CD4-positive, alpha-beta T cell treated with Interleukin-21 for 1 hour (primary cell): ENCODE measurements around the gene PPP2R5C.

Source experiments
- DNase-seq: peaks from one replicate; pipeline ENCODE4 v3.0.0-alpha.2; 2020

PPP2R5C gene

GRCh38 chr14:101755591-101756324, 5.8 kb upstream of the PPP2R5C start:
- DNase-seq, result no peak

DNA sequence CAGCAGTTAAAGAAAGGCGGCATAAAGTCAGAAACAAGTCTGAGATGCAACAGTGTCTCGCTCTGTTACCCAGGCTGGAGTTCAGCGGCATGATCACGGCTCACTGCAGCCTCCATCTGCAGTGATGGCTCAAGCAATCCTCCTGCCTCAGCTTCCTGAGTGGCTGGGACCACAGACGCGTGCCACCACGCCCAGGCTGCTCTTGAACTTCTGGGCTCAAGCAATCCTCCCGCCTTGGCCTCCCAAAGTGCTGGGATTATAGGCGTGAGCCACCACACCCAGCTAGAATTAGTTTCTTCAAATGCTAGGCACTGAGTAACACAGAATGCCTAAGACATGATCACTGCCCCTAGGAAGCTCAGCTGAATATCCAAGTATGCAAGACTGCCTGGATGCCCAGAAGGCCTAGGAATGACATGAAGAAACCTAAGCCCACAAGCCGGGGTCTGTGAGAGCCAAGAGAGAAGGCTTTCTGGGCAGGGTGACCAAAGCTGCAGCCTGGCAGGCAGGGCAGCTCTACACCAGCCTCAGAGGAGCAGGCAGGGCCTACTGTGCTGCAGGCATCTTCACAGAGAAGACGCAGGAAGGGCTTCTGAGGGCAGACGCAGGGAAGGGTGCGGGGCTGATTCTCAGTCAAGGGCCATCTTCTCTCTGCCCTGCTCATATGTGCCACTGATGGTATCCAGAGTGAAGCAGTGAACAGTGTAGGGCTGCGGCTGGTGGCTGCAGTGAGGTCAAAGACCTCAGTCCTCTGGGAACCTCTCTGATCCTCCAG, 4.3 kb upstream of the PPP2R5C start:
- DNase-seq, result no peak

DNA sequence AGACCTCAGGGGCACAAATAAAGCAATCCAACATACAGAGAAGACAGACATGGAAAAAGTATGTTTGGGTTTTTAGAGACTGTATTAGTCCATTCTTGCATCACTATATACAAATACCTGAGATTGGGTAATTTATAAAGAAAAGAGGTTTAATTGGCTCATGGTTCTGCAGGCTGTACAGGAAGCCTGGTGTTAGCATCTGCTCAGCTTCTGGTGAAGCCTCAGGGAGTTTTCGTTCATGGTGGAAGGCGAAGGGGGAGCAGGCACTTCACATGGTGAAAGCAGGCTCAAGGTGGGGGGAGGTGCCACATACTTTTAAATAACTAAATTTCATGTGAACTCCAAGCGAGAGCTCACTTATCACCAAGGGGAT, 3.7 kb upstream of the PPP2R5C start:
- no peak for DNase-seq

GRCh38 chr14:101758913-101759593, 2.5 kb upstream of the PPP2R5C start:
- no peak for DNase-seq

DNA sequence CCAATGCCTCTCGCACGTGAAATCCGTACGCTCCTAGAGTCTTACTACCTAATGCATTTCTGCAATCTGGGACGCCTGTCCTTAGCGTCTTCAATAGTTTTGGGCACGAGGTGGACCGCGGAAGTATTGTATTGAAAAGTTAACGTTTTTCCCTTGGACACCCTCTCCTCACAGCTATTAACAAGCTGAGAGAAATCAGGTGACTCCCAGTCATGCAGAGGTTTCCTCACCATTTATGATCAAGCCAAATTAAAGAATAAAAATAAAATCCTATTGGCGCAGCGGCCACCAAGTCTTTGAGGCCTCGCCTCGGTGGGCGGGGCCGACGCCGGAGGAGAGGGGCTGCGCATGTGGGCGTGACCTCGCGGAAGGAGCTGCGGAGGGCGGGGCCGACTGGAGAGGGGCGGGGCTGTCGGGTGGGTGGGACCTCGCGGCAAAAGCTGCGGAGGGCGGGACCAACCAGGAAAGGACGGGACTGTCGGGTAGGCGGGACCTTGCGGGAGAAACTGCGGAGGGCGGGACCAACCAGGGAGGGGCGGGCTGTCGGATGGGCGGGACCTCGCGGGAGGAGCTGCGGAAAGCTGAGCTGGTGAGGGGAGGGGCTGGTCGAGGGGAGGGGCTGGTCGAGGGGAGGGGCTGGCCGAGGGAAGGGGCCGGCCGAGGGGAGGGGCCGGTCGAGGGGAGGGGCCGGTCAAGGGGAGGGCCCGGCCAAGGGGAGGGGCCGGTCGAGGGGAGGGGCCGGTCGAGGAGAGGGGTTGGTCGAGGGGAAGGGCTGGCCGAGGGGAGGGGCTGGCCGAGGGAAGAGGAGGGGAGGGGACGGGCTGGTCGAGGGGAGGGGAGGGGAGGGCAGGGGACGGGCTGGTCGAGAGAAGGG, 1.1 kb upstream of the PPP2R5C start:
- DNase-seq, result peak; percentile 98

GRCh38 chr14:101761881-101762529, 496 bp downstream of the PPP2R5C start:
- peak; percentile 55 for DNase-seq

DNA sequence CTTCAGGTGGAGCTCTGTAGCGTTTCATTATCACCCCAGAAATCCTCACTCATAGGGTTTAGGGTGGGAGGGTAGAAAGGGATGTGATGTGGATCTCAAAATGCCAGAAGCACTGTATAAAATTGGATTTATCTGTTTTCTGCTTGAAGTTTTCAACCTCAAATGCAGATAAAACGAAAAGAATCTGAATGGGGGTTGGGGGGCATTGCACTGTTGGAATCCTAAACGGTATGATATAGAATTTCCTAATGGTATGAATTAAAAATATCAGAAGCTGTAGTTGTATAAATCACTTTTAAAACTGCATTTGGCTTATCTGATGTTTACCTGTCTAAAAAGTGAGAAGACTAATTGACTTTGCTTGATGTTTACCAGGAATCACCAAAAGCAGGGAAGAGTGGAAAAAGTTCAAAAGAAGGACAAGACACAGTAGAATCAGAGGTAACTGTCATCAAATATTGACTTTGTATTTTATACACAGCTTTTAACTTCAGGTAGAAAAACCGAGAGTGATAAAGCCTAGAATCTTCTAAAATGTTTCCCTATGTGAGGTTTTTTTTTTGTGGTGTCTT, 1.1 kb downstream of the PPP2R5C start:
- no peak for DNase-seq

DNA sequence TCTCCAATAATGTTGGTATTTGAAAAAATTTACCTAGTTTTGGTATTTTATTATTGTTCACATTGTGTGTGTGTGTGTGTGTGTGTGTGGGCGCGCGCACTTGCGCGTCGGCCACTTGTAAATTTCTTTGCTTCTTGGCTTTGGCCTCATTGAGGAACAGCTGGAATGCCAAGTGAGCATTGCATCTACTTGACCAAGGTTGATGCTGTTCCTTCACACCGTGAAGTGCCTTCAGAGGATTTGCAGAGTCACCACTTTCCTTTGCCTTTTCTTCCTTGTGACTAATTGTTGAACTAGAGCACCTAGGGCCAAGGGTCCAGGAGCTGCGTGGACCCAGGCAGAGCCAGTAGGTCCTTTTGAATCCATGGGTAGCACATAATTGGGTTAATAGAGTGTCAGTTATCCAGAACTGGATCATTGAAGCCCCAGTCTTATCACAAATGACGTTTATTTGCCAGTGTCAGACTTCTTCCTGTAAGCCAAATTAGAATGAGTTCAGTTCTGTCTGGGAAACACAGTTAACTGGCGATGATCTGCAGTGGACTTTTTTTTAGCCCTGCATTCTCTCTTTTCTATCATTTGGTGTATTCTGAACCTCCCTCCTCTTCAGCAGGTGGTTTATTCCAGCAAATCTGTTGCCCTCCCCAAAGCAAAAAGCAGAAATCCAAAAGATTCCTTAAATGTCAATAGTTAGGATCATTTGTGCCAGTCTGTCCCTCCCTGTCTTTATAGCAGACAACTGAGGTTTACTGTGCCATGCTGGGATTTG, 2.6 kb downstream of the PPP2R5C start:
- DNase-seq, result peak; percentile 26

GRCh38 chr14:101767618-101768362, 6.3 kb downstream of the PPP2R5C start:
- no peak for DNase-seq

DNA sequence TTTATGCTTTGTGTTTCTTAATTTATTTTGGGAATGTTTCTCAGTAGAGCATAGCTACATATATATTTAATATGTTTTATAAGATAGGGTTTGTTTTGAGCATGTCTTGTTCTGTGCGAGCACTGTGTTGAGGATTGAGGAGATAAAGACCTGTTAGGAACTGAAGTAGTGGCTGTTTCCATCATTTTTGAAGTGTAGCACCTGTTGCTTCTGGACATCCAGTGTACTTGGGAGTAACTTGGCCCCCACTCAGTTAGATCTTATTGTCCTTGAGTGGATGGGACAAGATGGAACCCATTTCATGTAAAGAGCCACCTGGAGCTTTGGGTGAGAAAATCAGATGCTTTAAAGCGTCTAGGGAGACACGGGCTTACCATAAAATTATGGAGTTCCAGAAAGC, 8.7 kb downstream of the PPP2R5C start:
- DNase-seq, result no peak

GRCh38 chr14:101772770-101773169, 11.3 kb downstream of the PPP2R5C start:
- no peak for DNase-seq

DNA sequence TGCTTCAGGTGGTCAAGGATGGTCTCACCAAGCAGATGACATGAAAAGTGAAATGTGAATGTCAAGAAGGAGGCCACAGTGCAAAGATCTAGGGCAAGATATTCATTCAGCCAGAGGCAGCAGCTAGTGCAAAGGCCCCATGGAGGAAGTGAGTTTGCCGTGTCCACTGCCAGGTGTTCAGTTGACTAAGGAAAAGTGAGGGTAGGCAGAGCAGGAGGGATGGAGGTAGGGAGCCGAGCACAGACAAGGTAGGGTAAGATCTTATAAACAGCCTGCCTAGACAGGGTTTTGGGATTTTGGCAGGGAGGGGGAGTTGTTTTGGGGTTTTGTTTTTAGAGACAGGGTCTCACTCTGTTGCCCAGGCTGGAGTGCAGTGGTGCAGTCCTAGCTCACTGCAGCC, 11.9 kb downstream of the PPP2R5C start:
- DNase-seq, result no peak

DNA sequence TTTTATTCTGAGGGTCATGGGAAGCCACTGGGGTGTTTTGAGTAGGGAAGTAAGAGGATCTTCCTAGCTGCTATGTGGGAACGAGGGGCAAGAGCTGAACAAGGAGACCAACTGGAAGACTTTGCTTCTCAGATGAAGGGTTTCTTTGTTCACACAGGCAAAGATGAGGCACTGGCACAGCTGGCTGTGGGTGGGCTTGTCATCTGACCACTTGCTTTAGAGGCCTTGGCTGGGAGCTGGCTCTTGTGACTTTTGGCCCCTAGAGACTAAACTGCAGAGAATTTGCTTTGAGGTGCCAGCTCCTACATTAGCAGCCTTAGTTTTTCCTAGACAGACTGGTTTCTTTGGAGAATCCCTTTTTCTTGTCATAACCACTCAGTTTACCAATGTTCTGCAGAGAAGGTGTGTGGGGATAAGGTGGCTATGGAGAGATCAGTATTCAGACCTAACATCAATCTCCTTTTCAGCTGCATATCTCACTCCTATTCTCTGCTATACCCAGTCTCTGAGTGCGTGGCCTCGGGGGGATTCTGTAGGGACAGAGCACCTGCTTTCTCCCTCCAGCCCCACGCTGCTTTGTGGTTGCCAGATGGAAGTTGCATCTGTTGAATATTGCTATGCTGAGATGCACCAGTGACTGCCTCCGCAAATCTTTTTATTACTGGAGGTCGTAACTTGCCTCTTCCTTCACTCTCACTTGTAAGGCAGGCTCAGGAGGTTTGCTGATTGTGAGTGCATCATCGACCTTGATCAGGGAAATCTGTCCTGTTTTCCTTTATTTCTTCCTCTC, 12.7 kb downstream of the PPP2R5C start:
- no peak for DNase-seq

DNA sequence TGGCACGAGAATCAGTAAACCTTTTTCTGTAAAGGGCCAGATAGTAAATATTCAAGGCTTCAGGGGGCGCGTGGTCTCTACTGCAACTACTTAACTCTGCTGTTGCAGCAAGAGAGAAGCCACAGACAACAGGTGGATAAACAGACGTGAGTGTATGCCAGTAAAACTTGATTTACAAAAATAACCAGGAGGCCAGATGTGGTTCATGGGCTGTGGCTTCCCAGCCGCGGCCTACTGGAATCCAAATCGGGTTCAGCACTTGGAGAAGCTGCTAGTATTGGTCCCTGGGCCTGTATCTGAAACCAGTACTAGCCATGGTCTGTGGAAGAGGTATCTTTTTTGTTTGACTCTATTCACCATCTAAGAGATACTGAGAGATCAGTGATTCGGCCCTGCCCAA, 13.3 kb downstream of the PPP2R5C start:
- DNase-seq, result no peak

- DNase-seq, result no peak
Observed at GRCh38 chr14:101775826-101776225, 14.3 kb downstream of the PPP2R5C start.

DNA sequence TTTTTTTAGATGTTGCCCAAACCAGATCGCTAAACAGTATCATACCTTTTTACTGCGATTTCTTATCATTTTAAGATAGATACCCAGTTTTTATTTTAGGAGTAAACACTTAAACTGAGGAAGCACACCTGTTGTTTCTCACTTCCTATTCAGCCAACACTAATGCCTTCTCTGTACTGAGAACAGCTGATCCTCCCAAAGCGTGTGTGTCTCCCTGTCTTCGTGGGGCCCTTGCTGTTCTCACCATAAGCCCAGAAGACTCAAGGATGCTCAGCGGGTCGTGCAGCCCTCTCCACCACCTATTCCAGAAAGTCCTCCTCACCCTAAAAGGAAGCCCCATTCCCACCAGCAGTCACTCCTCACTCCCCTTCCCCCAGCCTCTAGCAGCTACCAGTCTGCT, 14.8 kb downstream of the PPP2R5C start:
- DNase-seq, result no peak

- no peak for DNase-seq
Observed at GRCh38 chr14:101780390-101780789, 18.9 kb downstream of the PPP2R5C start.

GRCh38 chr14:101780887-101781239, 19.4 kb downstream of the PPP2R5C start:
- DNase-seq, result no peak

GRCh38 chr14:101781240-101782061, 19.9 kb downstream of the PPP2R5C start:
- DNase-seq, result peak; percentile 25
